NCI-H2107 (cell line): ENCODE data around the gene ZNF155.
"Not testable (repeated sequence)": the region's sequence is repeated elsewhere in the genome, so short reads cannot be mapped to it uniquely, and the experiment has no call there.

Experiments used
- DNase-seq: peaks from one replicate; lab custom pipeline; 2025; lab: John Stamatoyannopoulos, UW

ZNF155 gene

DNA sequence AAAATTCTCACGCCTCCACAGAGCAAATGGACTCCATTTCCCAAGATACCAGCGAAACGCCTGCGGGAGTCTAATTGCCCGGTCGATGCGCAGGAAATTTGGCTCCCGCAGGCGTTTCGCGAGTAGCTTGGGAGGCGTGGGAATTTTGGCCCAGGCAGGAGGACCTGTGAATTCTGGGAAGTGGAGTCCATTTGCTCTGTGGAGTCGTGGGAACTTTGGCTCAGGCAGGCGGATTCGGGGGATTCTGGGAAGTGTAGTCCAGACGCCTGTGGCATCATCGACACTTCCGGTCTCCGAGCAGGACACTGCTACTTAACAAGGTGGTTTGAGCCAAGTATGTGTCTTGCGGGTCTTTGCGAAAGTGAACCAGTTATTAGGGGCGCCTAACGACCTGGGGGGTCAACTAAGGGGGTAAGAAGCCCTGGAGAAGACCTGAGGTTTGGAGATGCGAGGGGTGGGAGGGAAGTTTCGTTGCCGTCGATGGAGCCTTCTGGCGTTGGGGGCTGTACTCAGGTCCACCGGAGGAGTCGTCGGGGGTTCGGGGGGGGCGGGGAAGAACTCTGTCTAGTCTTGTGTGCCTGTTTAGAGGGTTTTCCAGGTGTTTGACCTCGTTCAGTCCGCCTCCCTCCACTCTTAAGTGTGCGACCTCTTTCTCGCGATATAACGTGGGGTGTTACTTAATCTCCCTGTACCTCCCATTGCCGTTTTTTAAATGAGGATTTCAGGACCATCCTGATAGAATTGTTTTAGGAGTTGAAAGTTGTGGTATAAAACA, at the start of gene ZNF155:
TSS of gene ZNF155 (plus strand) at position 277 of the 775 bp plus-strand sequence. CDS start 4,356 bp downstream, outside the sequence.
- peak; percentile 66 for DNase-seq

DNA sequence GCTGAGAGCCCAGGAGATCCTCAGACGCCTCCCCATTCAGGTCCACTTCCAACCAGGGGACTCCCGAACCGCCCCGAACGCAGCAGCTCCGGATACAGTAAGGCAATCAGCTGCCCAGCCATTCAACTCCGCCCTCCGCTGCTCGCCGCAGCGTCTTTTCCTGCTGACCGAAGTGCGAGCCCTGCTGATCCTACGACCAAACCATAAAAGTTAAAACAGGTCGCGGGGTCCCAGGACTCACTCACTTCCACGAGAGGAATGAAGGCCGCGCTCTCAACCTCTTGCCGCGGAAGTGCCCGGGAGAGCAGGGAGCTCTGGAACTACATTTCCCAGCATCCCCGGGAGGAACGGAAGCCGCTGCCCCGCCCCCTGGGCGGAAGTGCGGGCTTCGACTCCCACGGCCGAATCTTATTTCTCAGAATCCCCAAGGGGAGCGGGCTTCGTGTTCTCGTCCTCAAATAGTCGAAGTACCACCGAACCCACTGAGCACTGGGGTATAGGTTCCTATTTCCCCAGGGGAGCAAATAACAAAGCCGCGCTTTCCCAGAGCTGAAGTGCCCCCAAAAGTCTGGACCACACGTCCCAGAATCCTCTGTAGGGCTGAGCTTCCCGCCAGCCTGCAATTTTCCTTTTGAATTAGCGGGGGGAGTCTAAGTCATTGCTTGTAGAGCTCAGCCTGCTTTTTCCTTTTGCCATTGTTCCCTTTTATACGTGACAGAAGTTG, 48.8 kb upstream of the ZNF155 start, which contains the start of gene ZNF45:
TSS of gene ZNF45 (minus strand) at position 298 of the 724 bp plus-strand sequence. CDS start 13,097 bp downstream, outside the sequence.
- DNase-seq, result peak; percentile 88

DNA sequence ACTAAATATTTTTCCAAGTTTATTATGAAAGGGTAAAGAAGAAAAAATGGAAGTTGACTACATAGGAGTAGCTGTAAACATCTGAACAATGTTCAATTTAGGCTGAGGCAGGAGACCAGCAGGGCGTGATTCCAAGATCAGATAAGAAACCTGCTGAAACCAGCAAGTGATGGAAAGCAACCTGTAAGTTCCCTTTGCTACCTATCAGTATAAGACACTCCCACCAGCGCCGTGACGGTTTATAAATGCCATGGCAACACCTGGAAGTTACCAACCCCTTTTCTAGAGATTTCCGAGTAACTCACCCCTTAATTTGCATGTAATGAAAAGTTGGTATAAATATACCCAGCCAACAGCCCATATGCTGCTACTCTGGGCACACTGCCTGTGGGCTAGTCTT, 47.8 kb upstream of the ZNF155 start:
- DNase-seq, result no peak

DNA sequence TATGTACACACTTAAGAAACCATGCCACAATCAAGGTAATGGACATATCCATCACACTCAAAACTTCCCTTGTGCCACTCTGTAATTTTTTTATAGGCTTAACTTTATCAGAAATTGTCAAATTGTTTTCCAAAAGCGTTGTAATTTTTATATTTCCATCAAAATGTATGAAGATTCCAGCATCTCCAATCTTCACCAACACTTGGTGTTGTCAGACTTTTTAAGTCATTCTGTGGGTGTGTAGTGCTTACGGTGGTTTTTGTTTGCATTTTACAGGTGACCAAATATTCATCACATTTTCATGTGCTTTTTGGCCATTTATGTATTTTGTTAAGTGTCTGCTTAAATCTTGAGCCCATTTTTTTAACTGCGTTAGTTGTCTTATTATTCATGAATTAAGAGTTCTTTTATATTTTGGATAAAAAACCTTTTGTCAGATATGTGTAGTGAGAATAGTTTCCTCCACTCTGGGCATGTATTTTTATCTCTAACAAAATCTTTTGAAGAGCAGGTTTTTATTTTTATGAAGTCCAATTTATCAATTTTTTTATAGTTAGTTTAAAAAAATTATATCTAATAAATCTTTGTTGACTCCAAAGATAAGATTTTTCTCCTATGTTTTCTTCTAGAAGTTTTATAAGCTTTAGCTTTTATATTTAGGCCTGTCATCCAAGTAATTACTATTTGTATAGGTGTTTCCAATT, 44.3 kb upstream of the ZNF155 start:
- no peak for DNase-seq

DNA sequence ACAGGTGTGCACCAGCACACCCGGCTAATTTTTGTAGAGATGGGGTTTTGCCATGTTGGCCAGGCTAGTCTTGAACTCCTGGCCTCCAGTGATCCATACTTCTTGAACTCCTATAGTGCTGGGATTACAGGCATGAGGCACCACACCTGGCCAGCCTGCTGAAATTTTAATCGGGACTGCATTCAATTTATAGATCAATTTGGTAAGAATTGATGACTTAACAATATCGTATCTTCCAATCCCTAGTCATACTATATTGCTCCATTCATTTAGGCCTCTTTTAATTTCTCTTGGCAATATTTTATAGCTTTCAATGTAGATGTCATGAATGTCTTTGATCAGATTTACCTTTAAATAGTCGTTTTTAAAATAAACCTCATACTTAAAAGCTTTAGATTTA, 43.3 kb upstream of the ZNF155 start:
- DNase-seq, result no peak

DNA sequence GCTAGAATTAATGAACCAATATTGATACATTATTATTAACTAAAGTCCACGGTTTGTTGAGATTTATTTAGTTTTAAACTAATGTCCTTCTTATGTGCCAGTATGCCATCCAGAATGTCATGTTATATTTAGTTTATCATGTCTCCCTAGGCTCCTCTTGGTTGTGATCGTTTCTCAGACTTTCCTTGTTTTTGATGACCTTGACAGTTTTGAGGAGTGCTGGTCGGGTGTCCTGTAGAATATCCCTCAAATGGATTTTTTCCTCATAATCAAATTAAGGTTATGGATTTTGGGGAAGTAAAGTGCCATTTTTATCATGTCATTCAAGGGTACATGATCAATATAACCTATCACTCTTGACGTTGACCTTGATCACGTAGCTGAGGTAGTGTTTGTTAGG, 42.8 kb upstream of the ZNF155 start:
- DNase-seq, result no peak

DNA sequence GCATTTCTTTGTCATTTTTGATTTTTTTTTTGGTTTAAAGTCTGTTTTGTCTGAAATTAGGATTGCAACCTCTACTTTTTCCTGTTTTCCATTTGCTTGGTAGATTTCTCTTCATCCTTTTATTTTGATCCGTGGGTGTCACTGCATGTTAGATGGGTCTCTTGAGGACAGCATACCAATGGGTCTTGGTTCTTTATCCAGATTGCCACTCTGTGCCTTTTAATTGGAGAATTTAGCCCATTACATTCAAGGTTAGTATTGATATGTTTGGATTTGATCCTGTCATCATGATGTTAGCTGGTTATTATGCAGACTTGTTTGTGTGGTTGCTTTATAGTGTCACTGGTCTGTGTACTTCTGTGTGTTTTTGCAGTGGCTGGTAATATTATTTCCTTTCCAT, 36.6 kb upstream of the ZNF155 start:
- DNase-seq, result not testable (repeated sequence)

DNA sequence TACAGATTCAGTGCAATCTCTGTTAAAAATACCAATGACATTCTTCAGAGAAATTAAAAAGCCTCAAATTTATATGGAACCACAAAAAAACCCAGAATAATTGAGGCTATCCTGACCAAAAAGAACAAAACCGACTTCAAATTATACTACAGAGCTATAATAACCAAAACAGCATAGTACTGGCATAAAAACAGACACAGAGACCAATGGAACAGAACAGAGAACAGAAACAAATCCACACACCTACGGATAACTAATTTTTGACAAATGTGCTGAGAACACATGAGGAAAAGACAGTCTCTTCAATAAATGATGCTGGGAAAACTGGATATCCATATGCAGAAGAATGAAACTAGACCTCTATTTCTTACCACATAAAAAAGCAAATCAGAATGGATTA, 34.2 kb upstream of the ZNF155 start:
- DNase-seq, result not testable (repeated sequence)

DNA sequence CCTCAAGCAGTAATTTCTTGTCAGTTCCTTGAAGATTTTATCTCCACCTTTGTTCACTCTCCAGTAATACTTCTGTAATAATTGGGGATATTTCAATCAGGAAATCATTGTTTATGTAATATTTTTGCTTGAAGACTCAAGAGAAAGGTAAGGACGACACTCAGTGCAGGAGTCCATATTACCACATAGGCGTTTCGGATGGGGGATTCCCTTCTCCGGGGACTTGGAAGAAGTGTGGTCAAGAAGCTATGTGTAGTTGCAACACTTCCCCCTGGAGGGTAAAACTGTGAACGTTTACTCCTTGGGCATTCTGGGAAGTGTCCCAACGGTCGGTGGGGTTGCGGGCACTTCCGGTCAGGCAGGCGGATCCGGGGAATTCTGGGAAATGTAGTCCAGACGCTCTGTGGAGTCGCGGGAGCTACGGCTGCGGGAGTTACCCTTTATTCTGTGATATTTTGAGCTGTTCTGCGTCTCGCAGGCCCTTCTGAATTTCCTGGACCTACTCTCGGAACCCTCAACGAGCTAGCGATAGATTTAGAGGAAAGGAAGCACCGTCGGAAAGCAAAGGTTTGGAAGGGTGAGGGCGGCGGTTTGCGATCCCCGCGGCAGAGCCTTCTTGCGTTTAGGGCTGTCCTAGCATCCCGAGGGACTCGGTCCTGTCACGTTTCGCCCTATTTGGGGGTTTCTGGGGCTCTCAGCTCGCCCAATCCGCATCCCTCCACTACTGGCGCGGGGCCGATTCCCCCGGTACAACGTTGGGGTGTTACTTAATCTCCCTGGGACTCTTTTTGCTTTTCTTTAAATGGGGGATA, 32.9 kb upstream of the ZNF155 start, which contains the start of gene ZNF221:
TSS of gene ZNF221 (plus strand) at position 395 of the 812 bp plus-strand sequence. CDS start 11,499 bp downstream, outside the sequence.
- peak; percentile 70 for DNase-seq

DNA sequence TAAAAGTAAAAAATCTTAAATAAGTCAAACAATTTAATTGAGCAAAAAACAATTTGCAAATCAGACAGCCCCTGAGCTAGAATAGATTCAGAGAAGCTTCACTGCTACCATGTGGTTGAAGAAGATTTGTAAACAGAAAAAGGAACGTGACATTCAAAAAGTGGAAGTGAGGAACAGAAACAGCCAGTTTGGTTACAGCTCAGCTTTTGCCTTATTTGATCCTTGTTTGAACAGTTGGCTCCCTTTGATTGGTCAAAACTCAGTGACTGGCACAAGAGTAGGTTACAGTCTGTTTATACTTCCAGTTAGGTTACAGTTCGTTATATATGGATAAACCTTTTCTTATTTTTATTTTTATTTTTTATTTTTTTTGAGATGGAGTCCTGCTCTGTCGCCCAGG, 27.2 kb upstream of the ZNF155 start:
- DNase-seq, result no peak

DNA sequence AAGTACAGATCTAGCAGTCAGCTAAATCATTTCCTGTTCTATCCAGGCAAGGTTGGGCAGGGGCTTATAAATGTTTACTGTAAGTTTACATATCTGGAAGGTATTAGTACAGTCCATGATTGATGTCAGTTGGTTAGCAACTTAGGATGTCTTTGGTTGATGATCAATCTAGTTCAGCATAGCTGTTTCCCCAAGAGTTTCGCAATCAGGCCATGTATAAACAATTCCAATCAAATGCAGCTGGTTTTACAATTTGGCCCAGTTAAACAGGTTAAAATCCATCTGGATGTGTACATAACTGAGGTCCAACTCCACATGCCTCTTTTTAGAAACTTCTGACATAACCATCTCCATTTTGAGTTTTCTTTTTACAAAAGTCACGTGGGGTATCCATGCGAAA, 26.1 kb upstream of the ZNF155 start:
- no peak for DNase-seq

DNA sequence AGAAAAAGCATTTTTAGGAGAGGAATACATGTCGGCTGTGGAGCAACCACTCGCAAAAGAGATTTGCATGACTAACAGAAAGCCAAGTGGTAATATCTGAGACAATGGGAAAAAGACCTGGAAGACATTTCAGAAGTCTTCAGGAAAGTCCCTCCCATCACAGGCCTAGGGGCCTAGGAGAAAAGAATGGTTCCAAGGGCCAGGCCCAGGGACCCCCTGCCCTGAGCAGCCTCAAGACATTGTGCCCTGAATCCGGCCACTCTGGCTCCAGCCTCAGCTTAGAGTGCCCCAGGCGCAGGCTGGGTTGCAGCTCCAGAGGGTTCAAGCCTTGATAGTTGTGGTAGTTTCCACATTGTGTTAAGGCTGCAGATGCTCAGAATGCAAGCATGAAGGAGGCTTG, 23.6 kb upstream of the ZNF155 start:
- no peak for DNase-seq

DNA sequence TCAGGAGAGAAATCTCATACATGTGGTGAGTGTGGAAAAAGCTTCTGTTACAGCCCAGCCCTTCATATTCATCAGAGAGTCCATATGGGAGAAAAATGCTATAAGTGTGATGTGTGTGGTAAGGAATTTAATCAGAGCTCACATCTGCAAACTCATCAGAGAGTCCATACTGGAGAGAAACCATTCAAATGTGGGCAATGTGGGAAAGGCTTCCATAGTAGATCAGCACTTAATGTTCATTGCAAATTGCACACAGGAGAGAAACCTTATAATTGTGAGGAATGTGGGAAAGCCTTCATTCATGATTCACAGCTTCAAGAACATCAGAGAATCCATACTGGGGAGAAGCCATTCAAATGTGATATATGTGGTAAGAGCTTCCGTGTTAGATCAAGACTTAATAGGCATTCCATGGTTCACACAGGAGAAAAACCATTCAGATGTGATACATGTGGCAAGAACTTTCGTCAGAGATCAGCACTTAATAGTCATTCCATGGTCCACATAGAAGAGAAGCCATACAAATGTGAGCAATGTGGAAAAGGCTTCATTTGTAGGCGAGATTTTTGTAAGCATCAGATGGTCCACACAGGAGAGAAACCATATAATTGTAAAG, 17.8 kb upstream of the ZNF155 start:
- no peak for DNase-seq

DNA sequence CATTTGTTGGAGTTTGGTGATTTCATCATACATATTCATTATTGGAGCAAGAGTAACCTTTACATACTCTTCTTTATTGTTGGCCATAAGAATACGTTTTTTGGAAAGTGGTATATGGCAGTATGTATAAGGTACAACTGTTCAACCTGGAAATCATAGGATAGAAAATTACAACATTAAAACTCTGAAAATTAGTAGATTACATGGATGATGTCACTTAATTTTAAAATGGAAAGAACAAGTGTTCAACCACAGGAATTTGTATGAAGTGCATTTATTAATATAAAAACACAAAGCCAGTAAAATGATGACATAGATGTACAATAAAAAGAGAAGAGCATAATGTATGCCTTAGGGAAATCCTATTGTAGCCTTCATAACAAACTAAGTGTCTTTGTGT, 7.3 kb upstream of the ZNF155 start:
- DNase-seq, result no peak

DNA sequence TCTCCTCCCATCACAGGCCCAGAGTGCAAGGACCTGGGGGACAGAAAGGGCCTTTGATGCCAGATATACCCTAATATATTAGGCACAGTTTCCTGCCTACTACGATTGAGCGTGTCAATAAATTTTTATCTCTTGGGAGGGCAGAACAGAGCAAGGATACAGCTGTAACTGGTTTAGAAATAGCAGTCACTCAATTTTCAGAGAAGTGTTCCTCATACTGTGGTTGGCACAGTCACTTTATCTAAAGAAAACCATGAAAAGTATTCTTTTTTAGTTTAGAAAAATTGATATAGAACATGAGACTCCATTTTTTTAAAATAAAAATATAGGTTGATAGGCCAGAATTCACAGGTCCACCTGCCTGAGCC, 460 bp upstream of the ZNF155 start:
- DNase-seq, result no peak

DNA sequence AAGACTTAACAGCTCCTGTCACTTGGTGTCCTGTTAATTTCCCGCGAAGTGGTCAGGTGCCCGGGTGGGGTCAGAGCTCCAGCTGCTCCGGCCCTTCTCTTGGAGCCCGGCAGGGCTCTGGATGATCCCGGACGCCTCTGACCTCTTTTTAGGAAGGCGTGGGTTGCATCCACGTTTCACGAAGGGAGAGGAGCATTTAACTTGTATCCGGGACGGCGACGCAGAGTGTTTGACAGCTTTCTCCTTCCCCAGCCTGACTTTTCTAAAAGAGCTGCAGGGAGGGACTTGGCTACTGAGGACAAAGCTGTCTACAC, 656 bp downstream of the ZNF155 start:
- no peak for DNase-seq

DNA sequence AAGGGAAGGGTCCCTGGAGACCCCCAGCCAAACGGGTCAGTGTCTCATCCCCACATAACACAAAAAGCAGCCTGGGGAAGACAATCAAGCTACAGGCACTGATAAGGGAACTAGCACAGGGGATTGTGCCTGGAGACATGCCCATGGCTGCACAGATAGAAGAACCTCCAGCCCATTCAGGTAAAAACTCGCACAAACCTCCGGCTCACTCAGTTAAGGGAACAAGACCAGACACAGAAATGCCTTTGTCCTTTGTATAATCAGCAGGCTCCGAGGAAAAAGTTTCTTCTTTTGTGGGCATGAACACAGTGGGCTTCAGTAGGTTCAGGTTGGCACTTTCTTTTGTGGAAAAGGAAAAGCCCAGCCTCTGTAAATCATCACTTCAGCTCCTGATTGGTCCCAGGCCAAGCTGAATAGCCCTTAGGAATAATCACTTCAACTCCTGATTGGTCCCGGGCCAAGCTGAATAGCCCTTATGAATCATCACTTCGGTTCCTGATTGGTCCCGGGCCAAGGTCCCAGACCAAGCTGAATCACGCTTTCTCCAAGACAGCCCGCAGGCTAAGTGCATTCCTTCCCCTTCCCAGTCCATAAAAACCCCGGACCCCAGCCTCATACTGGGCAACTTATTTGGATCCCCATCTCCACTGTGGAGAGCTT, 13.8 kb downstream of the ZNF155 start:
- DNase-seq, result no peak

DNA sequence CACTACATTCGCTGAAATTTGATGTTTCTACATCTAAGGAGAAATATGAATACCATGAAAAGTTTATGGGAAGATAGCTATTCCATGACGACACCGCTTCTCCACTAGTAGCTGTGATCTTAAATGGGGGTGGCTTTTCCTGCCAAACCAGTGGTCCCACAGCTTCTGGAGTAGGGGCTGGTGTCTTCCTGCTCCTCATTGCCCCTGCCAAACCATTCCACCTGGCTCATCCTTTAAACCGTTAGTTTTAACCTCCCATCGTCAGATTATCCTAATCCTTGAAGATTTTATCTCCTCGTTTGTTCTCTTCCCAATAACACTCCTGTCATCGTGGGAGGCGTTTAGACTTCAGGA, 18.2 kb downstream of the ZNF155 start:
- DNase-seq, result no peak

DNA sequence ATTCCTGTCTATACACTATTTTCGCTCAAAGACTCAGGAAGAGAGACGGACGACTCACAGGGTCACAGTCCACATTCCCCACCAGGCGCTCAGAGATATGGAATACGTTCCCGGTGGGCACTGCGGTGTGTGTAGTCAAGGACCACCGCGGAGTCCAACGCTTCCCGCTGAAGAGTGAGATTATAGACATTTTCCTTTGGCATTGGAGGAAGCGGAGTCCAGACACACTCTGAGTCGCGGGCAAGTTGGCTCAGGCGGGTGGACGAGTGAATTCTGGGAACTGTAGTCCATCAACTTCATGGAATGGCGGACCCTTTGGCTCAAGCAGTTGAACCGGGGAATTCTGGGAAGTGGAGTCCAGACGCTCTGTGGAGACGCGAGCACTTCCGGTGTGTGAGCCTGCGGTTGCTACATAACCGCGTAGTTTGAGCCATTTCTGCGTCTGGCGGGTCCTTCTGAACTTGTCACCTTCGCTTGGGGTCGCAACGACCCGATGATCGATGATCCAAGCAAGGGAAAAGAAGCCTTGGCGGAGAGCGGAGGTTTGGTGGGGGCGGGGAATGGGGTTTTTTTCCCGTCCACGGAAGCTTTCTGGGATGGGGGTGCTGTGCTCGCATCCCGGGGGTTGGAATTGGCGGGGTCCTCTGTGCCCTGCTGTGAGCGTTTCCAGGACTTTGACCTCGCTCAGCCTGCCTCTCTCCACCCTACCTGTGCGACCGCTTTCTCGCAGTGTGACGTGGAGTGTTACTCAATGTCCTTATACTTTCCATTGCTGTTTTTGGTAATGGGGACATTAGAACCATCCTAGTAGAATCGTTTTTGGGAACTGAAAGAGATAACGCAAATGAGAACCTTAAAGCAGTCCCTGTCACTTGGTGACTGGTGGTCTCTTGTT, 18.8 kb downstream of the ZNF155 start, which contains the start of gene ZNF230:
TSS of gene ZNF230 (plus strand) at position 392 of the 895 bp plus-strand sequence. CDS start 4,122 bp downstream, outside the sequence.
- DNase-seq, result peak; percentile 87

DNA sequence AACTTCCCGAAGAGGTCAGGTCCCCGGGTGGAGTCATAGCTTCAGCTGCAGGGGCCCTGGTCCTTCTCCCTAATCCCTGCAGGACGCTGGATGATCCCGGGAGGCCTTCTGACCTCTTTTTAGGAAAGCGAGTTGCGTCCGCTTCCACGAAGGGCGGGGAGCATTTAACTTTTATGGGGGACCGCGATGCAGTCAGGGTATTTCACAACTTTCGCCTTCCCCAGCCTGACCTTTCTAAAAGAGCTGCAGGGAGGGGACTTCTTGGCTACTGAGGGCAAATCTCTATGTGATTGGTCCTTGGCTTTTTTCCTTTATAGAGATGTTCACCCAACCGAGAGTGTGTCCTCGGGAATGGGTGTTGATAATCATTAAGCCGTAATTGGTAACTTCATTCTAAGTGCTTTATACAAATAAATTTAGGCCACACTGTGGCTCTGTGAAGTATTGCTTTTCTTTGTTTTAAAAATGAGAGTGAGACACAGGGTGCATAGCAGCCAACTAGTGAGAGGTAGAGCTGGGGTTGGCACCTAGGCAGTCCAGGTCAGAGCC, 19.5 kb downstream of the ZNF155 start:
- no peak for DNase-seq
